ENCODE results near the gene VPS33B.

DNA sequence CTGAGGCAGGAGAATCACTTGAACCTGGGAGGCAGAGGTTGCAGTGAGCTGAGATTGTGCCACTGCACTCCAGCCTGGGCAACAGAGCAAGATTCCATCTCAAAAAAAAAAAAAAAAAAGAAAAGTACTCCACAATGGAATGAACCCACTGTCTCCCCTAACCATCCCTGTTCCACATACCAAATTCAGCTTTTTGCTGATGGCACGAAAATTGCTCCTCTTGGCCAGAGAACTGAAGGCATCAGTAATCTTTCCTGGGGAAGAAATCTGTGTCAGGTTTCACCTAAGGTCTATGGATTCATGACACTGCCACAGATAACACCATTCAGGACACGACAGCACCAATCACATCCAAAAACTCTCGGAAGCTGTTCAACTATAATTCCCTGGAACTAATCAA, 21.2 kb downstream of the VPS33B start:
- TF ChIP-seq, protein P1, sequence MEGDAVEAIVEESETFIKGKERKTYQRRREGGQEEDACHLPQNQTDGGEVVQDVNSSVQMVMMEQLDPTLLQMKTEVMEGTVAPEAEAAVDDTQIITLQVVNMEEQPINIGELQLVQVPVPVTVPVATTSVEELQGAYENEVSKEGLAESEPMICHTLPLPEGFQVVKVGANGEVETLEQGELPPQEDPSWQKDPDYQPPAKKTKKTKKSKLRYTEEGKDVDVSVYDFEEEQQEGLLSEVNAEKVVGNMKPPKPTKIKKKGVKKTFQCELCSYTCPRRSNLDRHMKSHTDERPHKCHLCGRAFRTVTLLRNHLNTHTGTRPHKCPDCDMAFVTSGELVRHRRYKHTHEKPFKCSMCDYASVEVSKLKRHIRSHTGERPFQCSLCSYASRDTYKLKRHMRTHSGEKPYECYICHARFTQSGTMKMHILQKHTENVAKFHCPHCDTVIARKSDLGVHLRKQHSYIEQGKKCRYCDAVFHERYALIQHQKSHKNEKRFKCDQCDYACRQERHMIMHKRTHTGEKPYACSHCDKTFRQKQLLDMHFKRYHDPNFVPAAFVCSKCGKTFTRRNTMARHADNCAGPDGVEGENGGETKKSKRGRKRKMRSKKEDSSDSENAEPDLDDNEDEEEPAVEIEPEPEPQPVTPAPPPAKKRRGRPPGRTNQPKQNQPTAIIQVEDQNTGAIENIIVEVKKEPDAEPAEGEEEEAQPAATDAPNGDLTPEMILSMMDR (conservative IDR thresholded peaks at IDR 0.05; ENCODE audit: low read length) = no peak
- TF ChIP-seq EZH2phosphoT487 (IDR thresholded peaks at IDR 0.05; ENCODE audit: borderline replicate concordance) = no peak

All from Loucy (cell line).